Fibroblast of skin of right biceps (primary cell): Measurements from ENCODE around the gene ZBTB49.

Experiments
- DNase-seq: peaks from one replicate; pipeline ENCODE4 v3.0.0-alpha.2; 2013

Gene ZBTB49

DNA sequence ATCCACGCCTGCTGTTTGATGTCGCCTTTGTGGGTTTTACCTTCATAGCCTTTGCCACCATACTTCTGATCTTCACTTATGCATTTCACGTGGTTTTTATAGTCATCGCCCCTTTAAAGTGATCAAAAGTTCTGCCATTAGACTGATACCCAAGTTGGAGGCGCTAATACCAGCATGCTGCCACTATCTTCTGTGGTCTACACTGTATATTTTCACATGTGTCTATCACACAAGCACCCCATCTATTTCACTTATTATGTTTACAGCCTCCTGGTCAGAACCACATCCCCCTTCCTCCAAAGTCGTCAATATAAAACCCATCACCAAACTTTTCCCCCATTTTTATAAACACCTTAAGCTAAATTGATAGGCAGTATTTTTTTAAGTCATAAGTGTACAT, 8.3 kb upstream of the ZBTB49 start:
- DNase-seq = no peak

GRCh38 chr4:4284827-4285618, 5.0 kb upstream of the ZBTB49 start:
- no peak for DNase-seq

DNA sequence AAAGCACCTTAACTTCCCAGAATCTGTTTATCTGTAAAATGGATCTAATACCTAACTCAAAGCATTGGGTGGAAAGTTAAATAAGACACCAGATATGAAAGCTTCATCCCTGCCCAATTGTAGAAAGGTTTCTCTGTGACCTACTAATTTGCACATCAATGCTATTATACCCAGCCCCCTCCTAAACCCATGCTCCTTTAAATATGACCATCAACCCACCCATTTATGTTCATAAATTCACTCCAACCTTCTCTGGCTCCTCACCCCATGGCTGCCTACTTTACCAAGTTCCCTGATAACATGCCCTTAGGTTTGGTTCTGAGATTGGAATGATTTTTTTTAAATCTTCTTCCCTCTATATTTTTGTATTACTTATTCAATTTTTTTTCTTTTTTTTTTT, 2.0 kb upstream of the ZBTB49 start:
- no peak for DNase-seq

- no peak for DNase-seq
These were observed 996 bp upstream of the ZBTB49 start for GRCh38 chr4:4289055-4289454.

DNA sequence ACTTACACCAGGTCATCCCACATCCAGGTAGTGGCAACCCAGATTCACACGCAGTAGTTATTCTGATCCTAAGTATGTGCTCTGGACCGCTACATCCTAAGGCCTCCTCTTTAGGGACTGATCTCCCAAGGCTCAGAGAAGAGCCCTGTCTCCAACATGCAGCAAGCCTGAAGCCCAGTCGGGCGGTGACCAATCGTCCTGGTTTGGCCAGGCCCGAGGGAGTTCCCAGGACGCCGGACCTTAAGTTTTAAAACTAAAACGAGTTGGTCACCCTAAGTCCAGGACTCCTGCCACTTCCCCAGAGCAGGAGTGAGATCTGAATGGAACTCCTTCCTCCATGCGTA, 482 bp upstream of the ZBTB49 start:
- DNase-seq = no peak

- no peak for DNase-seq
These were observed 3.2 kb downstream of the ZBTB49 start for GRCh38 chr4:4293279-4293678.

DNA sequence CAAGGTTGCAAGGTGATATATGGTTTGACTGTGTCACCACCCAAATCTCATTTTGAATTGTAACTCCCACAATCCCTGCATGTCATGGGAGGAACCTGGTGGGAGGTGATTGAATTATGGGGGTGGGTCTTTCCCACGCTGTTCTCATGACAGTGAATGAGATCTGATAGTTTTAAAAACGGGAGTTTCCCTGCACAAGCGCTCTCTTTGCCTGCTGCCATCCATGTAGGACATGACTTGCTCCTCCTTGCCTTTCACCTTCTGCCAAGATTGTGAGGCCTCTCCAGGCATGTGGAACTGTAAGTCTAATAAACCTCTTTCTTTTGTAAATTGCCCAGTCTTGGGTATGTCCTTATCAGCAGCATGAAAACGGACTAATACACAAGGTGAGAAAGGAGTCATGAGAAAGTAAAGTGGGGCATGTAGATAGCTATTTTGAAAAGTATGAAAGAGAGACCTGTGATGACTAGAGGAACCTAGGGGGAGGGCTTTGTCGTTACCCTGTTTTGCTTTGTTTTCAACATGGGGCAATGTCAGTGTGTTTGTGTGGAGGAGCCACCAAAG, 6.3 kb downstream of the ZBTB49 start:
- DNase-seq = no peak

- no peak for DNase-seq
These were observed 9.0 kb downstream of the ZBTB49 start for GRCh38 chr4:4299006-4299405.

- no peak for DNase-seq
These were observed 11.9 kb downstream of the ZBTB49 start for GRCh38 chr4:4302001-4302400.

GRCh38 chr4:4302416-4302815, 12.4 kb downstream of the ZBTB49 start:
- no peak for DNase-seq

GRCh38 chr4:4306920-4307319, 16.9 kb downstream of the ZBTB49 start:
- no peak for DNase-seq

DNA sequence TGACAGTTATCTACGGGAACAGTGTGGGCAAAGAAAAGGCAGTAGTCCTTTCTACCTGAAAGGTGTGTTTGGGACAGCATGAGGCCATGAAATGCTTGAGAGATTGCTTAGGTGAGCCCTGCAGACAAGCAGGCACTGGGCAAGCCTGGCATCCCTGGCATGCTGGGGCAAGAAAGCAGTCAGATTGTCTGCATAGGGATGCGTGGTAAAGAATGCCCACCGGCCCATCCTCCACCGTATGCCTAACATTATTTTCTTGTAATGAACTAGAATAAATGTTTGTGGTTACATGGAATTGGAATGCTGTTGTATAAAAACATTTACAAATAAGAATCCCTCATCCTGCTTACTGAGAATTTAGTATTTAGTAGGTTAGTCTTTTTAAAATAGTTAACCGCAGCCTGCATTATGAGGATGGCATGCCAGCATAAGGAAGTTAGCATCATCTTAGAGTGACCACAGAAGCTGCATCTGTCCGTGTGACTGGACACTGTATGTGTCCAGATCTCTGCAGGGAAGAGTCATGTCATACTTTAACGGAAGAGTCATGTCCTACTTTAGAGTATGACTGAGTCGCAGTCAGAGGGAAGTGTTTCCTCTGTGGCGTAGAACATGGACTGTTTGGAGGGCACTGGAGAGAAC, 18.9 kb downstream of the ZBTB49 start:
- DNase-seq = peak; percentile 49

DNA sequence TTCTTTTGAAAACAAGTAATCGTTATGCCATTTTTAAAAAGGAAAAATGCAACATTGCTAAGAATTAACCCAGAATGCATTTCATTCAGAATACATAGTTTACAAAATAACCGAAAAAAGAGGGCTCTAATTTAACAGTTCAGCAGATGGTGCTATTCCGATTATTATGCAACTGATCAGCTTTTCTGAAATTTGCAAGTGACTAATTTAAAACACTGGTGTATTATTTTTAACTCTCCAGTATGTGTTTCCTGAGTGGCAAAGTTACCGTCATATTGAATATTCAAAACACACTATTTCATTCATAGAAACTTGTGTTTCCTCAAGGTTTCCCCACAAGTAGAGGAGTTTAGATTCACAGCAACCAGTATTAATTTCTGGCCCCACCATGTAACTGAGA, 21.1 kb downstream of the ZBTB49 start:
- DNase-seq = no peak

- DNase-seq = no peak
These were observed 25.6 kb downstream of the ZBTB49 start for GRCh38 chr4:4315461-4316149.

GRCh38 chr4:4316150-4316495, 26.1 kb downstream of the ZBTB49 start:
- no peak for DNase-seq

GRCh38 chr4:4317496-4318232, 27.6 kb downstream of the ZBTB49 start:
- no peak for DNase-seq

DNA sequence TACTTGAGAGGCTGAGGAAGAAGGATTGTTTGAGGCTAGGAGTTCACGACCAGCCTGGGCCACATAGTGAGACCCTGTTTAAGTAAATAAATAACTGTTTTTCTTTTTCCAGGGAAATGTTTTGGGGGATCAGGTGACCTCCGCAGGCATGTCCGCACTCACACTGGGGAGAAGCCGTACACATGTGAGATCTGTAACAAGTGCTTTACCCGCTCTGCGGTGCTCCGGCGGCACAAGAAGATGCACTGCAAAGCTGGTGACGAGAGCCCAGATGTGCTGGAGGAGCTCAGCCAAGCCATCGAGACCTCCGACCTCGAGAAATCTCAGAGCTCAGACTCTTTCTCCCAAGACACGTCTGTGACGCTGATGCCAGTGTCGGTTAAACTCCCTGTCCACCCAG, 30.5 kb downstream of the ZBTB49 start:
- no peak for DNase-seq

DNA sequence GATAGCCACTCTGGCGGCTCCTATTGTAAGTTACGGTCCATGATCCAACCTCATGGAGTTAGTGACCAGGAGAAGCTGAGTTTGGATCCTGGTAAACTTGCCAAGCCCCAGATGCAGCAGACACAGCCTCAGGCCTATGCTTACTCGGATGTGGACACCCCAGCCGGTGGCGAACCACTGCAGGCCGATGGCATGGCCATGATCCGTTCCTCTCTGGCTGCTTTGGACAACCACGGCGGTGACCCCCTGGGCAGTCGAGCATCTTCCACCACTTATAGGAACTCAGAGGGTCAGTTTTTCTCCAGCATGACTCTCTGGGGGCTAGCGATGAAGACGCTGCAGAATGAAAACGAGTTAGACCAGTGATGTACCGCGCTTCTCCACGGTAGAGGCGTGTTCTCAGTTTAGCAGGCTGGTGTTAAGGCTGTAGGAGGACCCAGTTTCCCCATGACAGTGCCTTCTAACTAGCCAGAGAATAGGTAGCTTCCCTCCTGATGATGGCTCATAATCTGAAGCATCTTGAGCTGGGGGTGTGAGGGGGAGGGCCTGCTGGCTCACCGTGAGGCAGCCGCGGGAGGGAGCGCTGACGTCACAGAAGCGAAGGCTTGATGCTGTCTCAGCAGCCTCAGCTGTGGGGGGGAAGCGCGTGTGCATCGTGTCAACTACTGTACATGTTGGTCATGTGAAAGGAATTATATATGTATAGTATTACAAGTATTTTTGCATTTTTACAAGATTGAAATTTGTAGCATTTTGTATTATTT, 31.1 kb downstream of the ZBTB49 start:
- peak; percentile 2 for DNase-seq

GRCh38 chr4:4321951-4322688, 32.1 kb downstream of the ZBTB49 start:
- DNase-seq = no peak

DNA sequence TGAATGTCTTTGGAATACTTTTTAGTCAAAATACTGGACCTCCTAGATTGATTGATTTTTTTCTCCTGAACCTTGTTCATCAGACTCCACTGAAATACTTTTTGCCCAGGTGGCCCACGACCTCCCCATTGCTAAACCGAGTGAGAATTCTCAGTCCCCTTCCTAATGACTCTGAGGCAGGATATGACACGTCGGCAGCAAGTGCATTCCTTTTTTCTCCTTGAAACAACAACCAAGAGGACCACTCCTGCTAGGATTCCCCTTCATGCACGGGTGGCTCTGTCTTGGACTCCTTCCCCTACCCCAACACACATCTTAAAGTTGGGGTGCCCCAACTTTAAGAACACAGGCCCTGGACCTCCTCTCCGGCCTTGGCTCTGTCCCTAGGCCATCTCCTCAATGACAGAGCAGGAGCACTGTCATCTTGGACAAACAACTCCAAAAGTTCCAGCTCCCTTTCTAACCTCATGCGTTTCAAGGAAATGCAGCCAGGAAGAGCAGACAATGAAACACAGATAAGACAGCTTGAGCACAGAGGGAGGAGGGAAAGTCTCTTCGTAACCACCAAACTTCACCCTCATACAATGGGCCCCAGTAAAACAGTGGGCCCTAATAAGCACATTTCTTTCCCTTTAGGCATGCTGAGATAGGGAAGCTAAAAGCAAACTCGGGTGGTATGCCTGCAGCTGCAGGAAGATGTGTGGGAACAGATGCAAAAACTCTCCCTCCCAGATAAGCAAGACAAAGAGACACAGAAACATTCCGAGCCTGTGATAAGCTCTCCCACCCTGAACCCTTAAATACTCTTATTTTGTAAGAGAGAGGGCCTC, 33.9 kb downstream of the ZBTB49 start:
- no peak for DNase-seq

DNA sequence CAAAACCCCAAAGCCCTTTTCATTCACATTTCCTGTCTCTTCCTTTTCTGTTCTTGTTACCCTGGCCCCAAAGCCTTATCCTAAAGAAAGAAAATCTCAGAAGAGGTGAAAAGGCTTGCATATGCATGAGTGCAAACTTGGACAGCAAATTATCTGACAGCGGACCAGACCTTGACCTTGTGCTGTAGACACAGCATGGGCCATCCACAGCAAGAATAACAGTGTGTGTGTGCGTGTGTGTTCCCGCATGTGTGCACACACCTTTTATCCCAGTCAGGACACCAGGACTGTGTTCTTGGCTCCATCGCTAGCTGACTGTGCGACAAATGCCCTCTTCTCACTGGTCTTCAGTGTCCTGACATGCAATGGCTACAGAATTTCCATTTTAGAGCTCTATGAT, 35.3 kb downstream of the ZBTB49 start:
- no peak for DNase-seq
